Cardiac muscle cell (in vitro differentiated cells and primary cell): ENCODE measurements around the gene MSX2. TPM values are rescaled to one million over a fixed set of nuclear protein-coding genes. Genes with fewer than 3 reads are reported as not detected.

ENCODE experiments used
- DNase-seq, 2 donors: peaks; one replicate each; pipeline versions ENCODE4 v3.0.0 to v3.0.0-alpha.2; 2010 to 2017; ENCODE audit warnings: low read depth in 1 of 2, low spot score in 1 of 2
- H3K27ac ChIP-seq: fragments of 200-600 bp; sonication (generic); 2 replicates; pipeline ENCODE4 v1.5.1; 2016
- H3K27me3 ChIP-seq: fragments of 200-600 bp; sonication (generic); 2 replicates; pipeline ENCODE4 v1.6.0; 2016; ENCODE audit warnings: control low read depth
- H3K36me3 ChIP-seq: fragments of 200-600 bp; sonication (generic); 2 replicates; pipeline ENCODE4 v1.5.1; 2016; ENCODE audit warnings: control low read depth
- H3K4me1 ChIP-seq: fragments of 200-600 bp; sonication (generic); 2 replicates; pipeline ENCODE4 v1.8.1; 2017; ENCODE audit warnings: low read depth, mild to moderate bottlenecking, mixed run types
- H3K4me3 ChIP-seq: fragments of 200-600 bp; sonication (generic); 2 replicates; pipeline ENCODE4 v1.5.1; 2016; ENCODE audit warnings: mild to moderate bottlenecking
- H3K9me3 ChIP-seq: fragments of 200-600 bp; sonication (generic); 2 replicates; pipeline ENCODE4 v1.5.1; 2017; ENCODE audit warnings: low read depth, mild to moderate bottlenecking, control low read depth
- CTCF ChIP-seq: IDR thresholded peaks from 2 replicates; pipeline ENCODE4 v1.5.1; 2012; ENCODE audit warnings: low read depth, mild to moderate bottlenecking, low read length
- polyA plus RNA-seq: library from polyadenylated mRNA; unstranded; fragments of >200 nt; fragmentation: Nextera tagmentation; extraction: Ambion mirVana; gene quantifications from 2 replicates; pipeline ENCODE4 v1.2.1, GENCODE V29; 2016
- total RNA-seq: library from RNA; depleted of rRNA; stranded (reverse); fragments of >200 nt; gene quantifications from 2 replicates; pipeline ENCODE4 v1.2.3, GENCODE V29; 2016

The MSX2 gene
- total and polyA plus RNA-seq, 2 experiments from 2014 or later = 104 to 123 TPM

GRCh38 chr5:174735498-174736330, 11.3 kb downstream of the MSX2 start:
- Histone ChIP-seq H3K4me3 (peak overlapping the region; percentile 34), H3K27me3 (peaks cover 70% of the 10 kb centered on the region), H3K9me3 (no peaks in the 10 kb centered on the region), H3K27ac (no peak overlapping the region), H3K36me3 (no peaks in the 10 kb centered on the region), H3K4me1 (peaks cover 34% of the 10 kb centered on the region)
- peak; percentile 28 to 70 for DNase-seq
- peak; percentile 61 for TF ChIP-seq CTCF

- Histone ChIP-seq H3K4me3 (no peak overlapping the region), H3K27ac (no peak overlapping the region), H3K9me3 (no peaks in the 10 kb centered on the region), H3K27me3 (peaks cover 66% of the 10 kb centered on the region), H3K36me3 (no peaks in the 10 kb centered on the region), H3K4me1 (peaks cover 30% of the 10 kb centered on the region)
- DNase-seq = peak in 1 of 2 donors; percentile 26
- TF ChIP-seq CTCF = no peak
Observed at GRCh38 chr5:174736331-174736721, 11.9 kb downstream of the MSX2 start.

GRCh38 chr5:174736777-174737176, 12.4 kb downstream of the MSX2 start:
- H3K4me3 ChIP-seq = no peak overlapping the region
- no peaks in the 10 kb centered on the region for H3K9me3 ChIP-seq
- no peak for DNase-seq
- no peaks in the 10 kb centered on the region for H3K36me3 ChIP-seq
- H3K4me1 ChIP-seq = peaks cover 25% of the 10 kb centered on the region
- H3K27ac ChIP-seq = no peak overlapping the region
- H3K27me3 ChIP-seq = peaks cover 61% of the 10 kb centered on the region
- TF ChIP-seq CTCF = no peak

GRCh38 chr5:174737330-174737729, 12.9 kb downstream of the MSX2 start:
- Histone ChIP-seq H3K4me3 (no peak overlapping the region), H3K27ac (no peak overlapping the region), H3K36me3 (no peaks in the 10 kb centered on the region), H3K27me3 (peaks cover 56% of the 10 kb centered on the region), H3K9me3 (no peaks in the 10 kb centered on the region), H3K4me1 (peaks cover 21% of the 10 kb centered on the region)
- TF ChIP-seq CTCF = no peak
- no peak for DNase-seq

GRCh38 chr5:174741352-174741751, 17.0 kb downstream of the MSX2 start:
- H3K4me3 ChIP-seq = no peak overlapping the region
- H3K9me3 ChIP-seq = no peaks in the 10 kb centered on the region
- DNase-seq = no peak
- TF ChIP-seq CTCF = no peak
- H3K27me3 ChIP-seq = peaks cover 30% of the 10 kb centered on the region
- no peak overlapping the region for H3K27ac ChIP-seq
- peaks cover 12% of the 10 kb centered on the region for H3K4me1 ChIP-seq
- H3K36me3 ChIP-seq = no peaks in the 10 kb centered on the region
